Epidermal melanocyte (primary cell): ENCODE measurements around the gene MCC.

Experiments
- DNase-seq: peaks from one replicate; pipeline ENCODE4 v3.0.0; 2011; ENCODE audit warnings: low spot score; ENCODE audit not compliant: insufficient read length

MCC gene

GRCh38 chr5:113371721-113372196, 116.5 kb downstream of the MCC start:
- no peak for DNase-seq

- no peak for DNase-seq
These were observed 120.7 kb downstream of the MCC start for GRCh38 chr5:113367586-113367985.

GRCh38 chr5:113364466-113364865, 123.8 kb downstream of the MCC start:
- no peak for DNase-seq

GRCh38 chr5:113361701-113362100, 126.6 kb downstream of the MCC start:
- DNase-seq, result no peak

- no peak for DNase-seq
These were observed 128.8 kb downstream of the MCC start for GRCh38 chr5:113359419-113359818.

DNA sequence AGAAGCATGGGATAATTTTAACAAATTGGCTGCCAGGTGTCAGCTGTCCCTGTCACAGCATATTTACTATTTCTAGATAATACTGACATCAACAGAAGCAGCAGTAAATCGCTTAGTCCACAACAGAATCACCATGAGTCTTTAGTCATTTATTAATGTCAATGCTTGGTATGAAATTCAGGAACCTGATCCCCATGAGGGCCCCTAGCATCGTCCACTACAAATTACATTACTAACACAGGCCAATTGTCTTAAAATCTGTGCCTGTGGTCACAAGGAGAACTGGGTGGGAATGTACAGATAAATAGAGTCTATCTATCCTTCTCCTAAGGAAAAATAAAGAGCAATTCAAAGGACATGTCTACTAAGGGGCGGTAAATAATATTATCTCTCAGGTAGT, 129.6 kb downstream of the MCC start:
- no peak for DNase-seq

- DNase-seq, result no peak
These were observed 130.4 kb downstream of the MCC start for GRCh38 chr5:113357696-113358476.

DNA sequence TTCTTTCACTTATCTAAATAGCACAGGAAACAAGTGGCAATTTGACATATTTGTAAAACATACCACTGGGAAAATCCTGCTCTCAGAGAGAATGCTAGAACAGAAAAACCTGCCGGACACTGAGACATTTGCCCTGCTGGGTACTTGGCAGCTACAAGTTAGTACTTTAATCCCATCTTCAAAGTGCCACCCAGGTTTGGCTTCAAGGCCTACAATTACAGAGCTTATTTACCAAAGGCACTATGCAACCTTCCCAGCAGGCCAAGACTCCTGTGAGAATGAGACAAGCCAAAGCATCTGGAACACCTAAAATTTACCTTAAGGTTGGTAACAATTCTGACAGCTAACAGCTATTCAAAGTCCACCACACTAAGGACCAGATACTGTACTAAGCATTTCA, 131.8 kb downstream of the MCC start:
- DNase-seq, result no peak

DNA sequence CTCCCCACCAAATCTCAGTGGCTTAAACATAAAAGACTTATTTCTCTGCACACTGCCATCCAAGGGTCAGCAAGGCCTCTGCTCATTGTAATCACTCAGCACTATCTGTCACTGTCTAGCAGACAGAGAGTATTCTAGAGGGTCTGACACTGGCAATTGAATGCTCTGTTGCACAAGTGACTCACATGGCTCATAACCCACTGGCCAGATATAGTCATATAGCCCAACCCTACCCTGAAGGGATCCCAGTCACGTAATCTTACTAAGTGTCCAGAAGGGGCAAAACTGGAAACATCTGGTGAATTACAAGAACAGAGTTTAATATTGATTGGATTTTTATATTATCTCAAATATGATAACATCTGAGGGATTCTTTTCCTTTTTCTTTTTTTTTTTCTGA, 134.2 kb downstream of the MCC start:
- DNase-seq, result no peak

DNA sequence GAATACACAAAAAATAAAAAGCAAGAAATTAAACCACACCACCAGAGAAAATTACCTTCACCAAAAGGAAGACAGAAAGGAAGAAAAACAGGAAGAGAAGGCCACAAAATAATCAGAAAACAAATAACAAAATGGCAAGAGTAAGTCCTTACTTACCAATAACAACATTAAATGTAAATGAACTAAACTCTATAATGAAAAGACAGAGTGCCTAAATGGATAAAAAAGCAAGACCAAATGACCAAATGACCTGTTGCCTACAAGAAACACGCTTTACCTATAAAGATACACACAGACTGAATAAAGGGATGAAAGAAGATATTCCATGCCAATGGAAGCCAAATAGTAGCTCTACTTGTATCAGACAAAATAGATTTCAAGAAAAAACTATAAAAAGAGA, 140.7 kb downstream of the MCC start:
- no peak for DNase-seq

DNA sequence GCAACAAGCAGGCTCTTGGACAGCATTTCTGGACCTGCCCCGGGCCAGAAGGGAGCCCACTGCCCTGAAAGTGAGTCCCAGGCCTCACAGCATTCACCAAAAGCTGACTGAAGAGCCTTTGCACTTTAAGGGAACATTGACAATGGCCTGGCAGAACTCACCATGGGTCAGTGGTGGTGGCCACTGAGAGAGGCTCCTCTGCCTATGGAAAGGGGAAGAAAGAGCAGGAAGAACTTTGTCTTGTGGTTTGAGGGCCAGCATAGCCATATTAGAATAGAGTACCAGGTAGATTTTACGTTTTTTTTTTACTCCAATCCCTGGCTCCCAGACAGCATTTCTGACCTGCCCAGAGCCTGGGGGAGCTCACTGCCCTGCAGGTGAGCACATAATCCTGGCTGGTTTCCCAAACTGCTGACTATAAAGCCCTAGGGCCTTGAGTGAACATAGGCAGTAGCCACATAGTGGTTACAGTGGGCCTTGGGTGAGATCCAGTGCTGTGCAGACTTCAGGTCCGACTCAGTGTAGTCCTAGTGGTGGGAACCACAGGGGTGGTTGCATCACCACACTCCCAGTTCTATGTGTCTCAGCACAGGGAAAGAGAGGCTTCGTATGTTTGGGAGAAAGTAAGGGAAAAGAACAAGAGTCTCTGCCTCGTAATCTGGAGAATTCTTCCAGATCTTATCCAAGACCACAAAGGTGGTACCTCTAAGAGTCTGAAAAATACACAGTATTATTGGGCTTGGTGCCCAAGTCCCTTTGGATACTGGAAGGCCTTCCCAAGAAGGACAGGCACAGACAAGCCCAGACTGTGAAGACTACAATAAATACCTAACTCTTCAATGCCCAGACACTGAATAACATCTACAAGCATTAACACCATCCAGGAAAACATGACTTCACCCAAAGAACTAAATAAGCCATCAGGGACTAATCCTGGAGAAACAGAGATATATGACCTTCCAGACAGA, 143.0 kb downstream of the MCC start:
- no peak for DNase-seq

GRCh38 chr5:113343343-113343742, 144.9 kb downstream of the MCC start:
- no peak for DNase-seq

DNA sequence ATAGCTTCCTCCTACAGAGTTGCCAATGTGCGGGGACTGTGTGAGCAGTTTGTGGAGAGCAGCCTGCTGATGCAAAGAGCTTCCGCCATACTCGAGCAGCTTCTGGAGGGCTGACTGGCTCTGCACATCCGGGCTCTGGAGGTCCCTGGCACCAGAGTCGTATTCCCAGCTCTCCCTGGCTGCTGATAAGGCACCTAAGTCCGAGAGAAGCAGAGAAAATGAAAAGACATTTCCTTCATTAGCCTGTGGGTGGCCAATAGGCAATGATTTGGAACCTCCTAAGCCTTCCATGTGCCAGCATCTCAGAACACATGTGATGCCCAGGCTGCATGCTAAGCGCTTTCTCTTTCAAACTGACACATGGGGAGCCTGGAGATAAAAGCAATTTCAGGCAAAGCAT, 147.7 kb downstream of the MCC start:
- DNase-seq, result no peak

GRCh38 chr5:113338628-113339027, 149.6 kb downstream of the MCC start:
- no peak for DNase-seq

- DNase-seq, result no peak
These were observed 150.5 kb downstream of the MCC start for GRCh38 chr5:113337515-113338415.

- DNase-seq, result peak; percentile 17
These were observed 151.3 kb downstream of the MCC start for GRCh38 chr5:113336975-113337374.

DNA sequence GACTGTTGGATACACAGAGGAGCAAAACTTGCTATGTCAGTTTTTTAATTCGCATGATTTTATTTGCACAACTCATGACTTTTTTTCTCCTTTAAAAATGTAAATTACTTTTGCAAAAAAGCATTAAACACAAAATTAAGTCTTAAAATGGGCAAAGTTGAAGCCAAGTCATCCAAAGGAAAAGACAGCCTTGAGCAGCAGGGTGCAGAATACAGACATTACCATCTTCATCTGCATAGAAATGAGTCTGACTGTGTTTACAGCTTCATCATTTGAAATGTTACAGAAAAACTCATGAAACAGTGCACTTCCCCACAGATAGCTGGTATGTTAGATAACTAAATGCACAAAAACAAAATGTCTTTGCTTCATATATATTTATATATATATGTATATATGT, 154.8 kb downstream of the MCC start:
- DNase-seq, result no peak

DNA sequence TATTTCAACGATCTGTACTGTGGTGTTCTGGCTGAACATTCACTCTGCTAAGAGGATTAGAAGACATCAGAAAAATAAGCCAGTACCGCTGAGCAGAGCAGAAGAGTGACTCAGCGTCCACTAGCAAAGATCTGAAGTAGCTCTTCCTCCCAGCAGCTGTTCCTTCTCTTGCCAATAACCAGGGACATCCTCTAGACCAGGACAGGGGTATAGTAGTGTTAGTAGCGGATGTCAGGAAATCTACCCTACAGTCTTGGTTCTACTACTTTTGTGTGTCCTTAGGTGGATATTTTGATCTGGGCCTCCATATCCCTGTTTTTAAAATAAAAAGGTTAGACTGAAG, 157.1 kb downstream of the MCC start:
- no peak for DNase-seq

- DNase-seq, result peak; percentile 46
These were observed 157.6 kb downstream of the MCC start for GRCh38 chr5:113330533-113331208.

- no peak for DNase-seq
These were observed 158.3 kb downstream of the MCC start for GRCh38 chr5:113329981-113330380.

GRCh38 chr5:113325054-113325453, 163.2 kb downstream of the MCC start:
- DNase-seq, result no peak
